HG03342 (cell line): Measurements from ENCODE around the gene KIF26A.

Experiments used
- ATAC-seq: cut with Tn5 transposase; IDR thresholded peaks from one replicate; pipeline ENCODE4 v1.9.1; 2021; ENCODE audit warnings: mild to moderate bottlenecking, moderate library complexity; ENCODE audit not compliant: unreplicated experiment

KIF26A gene

DNA sequence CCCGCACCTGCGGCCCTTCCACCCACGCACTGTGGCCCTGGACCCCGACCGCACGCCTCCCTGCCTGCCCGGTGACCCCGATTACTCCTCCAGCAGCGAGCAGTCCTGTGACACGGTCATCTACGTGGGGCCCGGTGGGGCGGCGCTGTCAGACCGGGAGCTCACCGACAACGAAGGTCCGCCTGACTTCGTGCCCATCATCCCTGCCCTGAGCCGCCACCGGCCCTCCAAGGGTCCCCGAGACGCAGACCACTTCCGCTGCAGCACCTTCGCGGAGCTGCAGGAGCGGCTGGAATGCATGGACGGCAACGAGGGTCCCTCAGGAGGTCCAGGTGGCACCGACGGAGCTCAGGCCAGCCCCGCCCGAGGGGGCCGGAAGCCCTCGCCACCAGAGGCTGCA is 36.7 kb downstream of the KIF26A start:
- no peak for ATAC-seq

GRCh38 chr14:104175811-104176210 is 37.4 kb downstream of the KIF26A start:
- no peak for ATAC-seq

DNA sequence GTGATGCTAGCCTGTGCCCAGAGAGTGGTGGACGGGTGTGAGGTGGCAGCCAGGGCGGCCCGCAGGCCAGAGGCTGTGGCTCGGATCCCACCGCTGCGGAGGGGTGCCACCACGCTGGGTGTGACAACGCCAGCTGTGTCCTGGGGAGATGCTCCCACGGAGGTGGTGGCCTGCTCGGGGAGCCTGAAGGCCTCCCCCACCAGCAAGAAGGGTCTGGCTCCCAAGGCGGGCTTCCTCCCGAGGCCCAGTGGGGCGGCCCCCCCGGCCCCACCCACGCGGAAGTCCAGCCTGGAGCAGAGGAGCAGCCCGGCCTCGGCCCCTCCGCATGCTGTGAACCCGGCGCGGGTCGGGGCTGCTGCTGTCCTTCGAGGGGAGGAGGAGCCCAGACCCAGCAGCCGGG is 38.2 kb downstream of the KIF26A start:
- no peak for ATAC-seq

DNA sequence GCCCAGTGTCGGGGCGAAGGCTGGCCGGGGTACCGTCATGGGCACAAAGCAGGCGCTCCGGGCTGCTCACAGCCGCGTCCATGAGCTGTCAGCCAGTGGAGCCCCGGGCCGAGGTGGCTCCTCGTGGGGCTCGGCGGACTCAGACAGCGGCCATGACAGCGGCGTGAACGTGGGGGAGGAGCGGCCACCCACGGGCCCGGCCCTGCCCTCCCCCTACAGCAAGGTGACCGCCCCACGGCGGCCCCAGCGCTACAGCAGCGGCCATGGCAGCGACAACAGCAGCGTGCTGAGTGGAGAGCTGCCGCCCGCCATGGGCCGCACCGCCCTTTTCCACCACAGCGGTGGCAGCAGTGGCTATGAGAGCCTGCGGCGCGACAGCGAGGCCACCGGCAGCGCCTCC is 39.0 kb downstream of the KIF26A start:
- no peak for ATAC-seq

DNA sequence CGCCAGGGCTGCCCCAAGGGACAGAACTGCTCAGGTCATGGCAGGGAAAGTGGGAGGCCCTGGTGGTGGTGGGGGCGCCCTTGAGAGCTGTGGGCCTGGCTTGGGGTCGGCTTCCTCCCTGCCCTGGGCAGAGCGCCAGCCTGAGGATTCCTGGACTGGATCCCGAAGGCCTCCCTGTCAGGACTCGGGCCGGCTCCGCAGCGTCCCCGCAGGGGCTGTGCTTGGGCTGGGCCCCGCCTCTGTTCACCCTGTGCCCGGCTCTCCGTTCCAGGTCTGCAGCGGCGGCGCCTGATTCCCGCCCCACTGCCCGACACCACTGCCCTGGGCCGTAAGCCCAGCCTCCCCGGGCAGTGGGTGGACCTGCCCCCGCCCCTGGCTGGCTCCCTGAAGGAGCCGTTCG is 39.9 kb downstream of the KIF26A start:
- no peak for ATAC-seq

DNA sequence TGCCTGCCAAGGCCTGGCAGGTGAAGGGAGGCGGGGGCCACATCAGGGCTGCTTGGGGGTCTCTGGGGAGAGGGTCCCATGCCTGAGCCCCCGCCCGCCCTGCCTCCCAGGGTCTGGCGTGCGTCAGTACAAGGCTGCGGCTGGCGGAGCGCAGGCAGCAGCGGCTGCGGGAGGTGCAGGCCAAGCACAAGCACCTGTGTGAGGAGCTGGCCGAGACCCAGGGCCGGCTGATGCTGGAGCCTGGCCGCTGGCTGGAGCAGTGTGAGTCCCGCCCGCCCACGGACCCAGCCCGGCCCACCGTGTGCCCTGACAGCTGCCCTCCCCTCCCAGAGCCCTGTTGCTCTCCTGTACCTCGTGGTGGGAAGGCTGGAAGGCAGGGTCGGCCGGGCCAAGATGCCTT is 40.7 kb downstream of the KIF26A start:
- ATAC-seq = no peak

GRCh38 chr14:104179564-104180129 is 41.3 kb downstream of the KIF26A start:
- ATAC-seq = no peak

DNA sequence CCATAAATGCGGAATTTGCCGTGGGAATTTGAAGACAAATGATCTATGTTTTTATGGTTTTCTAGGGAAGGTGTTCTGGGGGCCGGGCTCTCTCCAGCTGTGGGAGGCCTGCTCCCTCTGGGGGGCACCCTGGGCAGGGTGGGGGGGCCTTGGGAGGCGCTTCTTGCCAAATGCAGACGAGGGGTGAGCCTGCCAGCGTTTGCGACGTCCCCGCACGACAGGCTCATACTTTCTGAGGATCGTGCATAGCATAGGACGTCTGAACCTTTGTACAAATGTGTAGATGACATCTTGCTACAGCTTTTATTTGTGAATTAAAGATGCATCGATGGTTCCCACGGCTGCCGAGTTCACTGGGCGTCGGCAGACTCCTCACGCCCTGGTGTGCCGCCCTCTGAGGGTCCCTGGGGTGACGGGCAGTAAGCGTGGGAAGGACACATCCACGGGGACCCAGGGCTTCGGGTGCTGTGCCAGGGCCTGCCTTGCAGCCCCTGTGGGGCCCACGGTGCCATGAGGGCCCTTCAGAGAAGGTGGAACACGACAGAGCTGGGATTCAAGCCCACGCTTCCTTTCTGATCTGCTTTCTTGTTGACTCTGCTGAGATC is 42.3 kb downstream of the KIF26A start:
- no peak for ATAC-seq

DNA sequence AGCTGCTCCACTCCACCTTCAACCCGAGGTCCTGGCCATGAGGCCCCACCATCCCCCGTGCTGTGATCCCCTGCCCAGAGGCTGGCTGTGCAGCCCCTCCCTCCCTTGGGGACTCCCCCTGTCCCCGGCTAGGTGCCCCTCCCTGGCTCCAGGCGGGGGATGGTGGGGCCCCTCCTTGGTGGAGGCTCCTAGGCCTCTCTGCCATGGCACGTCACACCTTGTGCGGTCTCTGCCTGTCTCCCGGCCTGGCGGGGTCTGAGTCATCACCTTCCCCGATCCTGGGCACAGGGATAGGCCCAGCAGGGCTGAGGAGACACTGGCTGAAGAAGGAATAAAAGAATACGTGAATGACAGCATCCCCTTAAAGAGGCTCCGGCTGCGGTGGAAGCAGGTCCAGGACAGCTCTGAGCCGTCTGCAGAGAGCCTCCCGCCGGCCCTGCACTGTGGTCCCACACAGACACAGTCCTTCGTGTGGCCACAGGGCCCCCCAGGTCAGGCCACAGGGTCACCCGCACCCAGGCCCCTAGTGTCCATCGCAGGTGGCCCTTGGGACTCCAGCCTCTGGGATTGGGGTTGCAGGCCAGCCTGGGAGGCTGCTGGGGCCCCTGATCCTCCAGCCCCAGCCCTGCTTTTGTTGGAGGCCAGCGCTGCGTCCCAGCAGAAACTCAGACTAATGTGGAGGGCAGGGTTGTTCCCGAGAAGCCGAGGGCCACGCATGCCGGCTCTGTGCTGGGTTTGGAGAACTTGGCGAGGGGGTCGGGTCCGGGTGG is 43.6 kb downstream of the KIF26A start:
- no peak for ATAC-seq

DNA sequence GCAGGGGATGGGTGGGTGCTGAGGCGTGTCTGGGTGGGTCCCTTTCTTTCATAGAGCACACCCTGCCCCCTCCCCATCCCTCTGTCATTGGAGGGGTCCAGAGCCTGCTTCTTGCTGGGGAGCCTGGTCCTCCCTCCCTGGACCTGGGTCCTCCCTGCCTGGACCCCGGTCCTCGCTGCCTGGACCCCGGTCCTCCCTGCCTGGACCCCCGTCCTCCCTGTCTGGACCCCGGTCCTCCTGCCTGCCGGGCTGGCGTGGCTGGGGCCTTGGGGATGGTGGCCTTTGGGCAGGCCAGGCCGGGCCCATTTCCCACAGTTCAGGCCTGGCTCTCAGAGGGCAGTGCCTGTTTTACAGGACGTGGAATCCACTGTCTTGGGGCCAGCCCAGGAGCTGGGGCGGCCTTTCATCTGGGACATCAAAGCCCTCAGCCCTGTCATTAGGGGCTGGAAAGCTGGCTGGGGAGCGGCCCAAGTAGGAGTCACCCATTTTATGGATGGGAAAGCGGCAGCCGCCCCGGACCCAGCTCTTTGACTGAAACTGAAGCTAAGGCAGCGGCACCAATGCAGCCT is 44.6 kb downstream of the KIF26A start:
- no peak for ATAC-seq

DNA sequence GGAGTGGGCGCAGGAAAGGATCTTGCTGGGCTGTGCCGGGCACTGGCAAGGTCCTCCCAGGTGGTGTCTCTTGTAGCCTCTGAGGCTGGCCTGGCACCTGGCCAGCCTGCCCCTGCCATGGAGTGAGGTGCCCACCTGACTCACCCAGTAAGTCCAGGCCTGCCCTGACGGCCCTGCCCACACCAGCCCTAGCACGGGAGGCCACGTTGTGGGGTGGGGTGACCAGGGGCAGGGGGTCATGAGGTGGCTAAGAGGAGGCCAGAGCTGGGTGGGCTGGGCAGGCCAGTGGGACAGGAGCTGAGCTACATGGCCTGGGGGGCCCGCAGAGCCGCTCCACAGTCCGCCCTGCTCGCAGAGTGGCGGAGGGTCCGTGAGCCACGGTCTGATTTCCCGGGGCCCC is 45.4 kb downstream of the KIF26A start:
- ATAC-seq = no peak

GRCh38 chr14:104184506-104184905 is 46.1 kb downstream of the KIF26A start:
- no peak for ATAC-seq

- no peak for ATAC-seq
These were observed 46.6 kb downstream of the KIF26A start for GRCh38 chr14:104184911-104185499.

DNA sequence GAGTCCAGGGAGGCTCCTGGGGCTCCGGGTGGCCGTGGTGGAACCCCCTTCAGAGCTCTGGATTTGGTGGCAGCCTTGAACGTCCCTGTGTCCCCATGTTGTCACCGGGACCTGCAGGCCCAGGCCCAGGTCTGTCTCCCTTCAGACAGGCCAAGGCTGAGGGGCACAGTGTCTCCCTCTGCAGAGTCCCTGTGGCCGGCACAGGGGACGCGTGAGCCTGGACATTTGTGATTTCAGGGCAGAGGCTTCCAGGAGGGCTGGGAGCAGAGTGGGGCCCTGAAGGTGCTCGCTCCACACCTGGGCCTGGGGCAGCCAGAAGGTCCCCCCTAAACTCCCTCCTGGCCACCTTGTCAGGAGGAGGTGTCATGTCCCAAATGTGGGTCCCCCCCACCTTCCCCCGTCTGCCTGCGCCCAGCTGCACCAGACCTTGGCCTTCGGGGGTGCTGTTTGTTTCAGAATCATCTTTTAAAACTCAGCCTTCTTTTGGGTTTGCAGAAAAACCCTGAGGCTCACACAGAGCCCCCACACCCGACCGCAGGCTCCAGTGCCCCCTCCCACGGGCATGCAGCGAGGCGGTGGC is 47.6 kb downstream of the KIF26A start:
- no peak for ATAC-seq

- ATAC-seq = no peak
These were observed 48.2 kb downstream of the KIF26A start for GRCh38 chr14:104186575-104186974.

DNA sequence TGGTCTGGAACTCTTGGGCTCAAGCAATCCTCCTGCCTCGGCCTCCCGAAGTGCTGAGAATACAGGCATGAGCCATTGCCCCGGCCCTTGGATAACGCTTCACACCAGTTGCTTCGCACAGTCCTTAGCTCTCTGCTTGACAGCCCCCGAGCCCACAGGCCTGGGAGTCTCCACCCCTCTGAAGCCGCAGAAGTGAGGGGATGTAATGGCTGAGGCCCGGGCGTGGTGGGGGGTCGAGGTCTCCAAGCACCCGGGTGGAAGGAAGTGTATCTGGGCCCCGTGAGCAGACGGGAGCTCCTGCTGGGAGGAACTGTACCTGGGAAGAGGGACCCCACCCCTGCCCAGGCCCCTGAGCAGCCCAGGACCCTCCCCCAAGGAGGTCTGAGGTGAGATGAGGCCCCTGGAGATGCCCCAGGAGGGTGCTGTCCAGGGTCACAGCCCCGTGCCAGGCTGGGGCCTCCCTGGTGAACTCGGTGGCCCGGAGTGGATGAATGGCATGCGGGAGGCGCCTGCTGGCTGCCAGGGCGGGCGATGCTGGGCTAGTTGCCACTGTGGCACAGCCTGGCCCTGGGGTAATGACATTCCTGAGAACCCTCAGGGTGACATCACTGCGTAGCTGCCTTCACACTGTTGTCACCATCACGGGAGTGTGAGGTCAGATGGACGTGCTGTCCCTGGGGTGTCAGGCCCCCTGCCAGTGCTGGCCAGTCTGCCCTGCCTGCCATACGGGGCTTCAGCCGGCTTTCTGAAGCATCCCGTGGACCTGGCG is 48.9 kb downstream of the KIF26A start:
- no peak for ATAC-seq

DNA sequence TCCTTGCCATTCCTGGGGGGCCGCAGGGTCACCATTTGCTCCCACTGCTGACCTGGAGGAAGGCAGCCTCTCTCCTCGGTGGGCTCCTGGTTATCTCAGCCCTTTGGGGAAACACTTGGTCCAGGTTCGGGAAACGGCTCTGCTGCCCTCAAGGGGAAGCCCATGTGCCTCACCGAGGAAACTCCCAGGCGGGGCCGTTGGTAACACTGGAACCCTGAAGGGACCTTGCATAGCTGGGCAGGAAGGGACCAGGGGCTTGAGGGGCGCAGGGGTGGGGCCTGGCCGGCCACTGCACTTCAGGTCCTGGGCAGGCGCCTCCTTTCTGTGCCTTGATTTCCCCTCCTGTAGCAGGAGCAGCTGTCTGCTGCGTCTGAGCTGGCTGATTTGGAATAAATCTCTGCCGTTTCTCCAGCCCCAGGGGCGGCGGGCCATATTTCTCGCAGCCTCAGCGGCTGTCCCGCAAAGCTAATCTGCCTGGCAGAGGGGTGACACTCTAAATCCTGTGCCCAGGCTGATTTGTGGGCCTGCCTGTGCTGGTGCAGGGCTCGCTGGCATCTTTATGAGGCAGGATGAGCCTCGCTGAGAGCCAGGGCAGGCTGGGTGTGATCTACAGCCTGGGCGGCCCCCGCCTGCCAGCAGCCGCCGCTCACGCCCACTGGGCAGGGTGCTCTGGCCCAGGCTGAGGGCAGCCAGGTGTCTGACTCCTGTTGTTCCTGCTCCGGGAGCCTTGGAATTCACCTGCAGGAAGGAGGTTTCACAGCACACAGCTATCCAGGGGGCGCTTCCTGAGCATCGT is 49.7 kb downstream of the KIF26A start:
- no peak for ATAC-seq

- no peak for ATAC-seq
These were observed 50.5 kb downstream of the KIF26A start for GRCh38 chr14:104188727-104189400.

- no peak for ATAC-seq
These were observed 51.4 kb downstream of the KIF26A start for GRCh38 chr14:104189629-104190335.
